ENCODE measurements around the gene SYTL4.

Gene SYTL4

GRCh38 chrX:100695302-100695701 lies 36.6 kb downstream of the SYTL4 start:
- no peak for DNase-seq (ENCODE audit: low read depth)

- DNase-seq (ENCODE audit: low read depth): no peak
Observed at GRCh38 chrX:100687546-100687945, 44.4 kb downstream of the SYTL4 start.

GRCh38 chrX:100687128-100687527 lies 44.8 kb downstream of the SYTL4 start:
- DNase-seq (ENCODE audit: low read depth): no peak

GRCh38 chrX:100685997-100686305 lies 46.0 kb downstream of the SYTL4 start:
- DNase-seq (ENCODE audit: low read depth): no peak

GRCh38 chrX:100685284-100685996 lies 46.5 kb downstream of the SYTL4 start:
- no peak for DNase-seq (ENCODE audit: low read depth)

- DNase-seq (ENCODE audit: low read depth): no peak
Observed at GRCh38 chrX:100682939-100683338, 49.0 kb downstream of the SYTL4 start.

- DNase-seq (ENCODE audit: low read depth): no peak
Observed at GRCh38 chrX:100681599-100681998, 50.3 kb downstream of the SYTL4 start.

- no peak for DNase-seq (ENCODE audit: low read depth)
Observed at GRCh38 chrX:100680756-100681155, 51.2 kb downstream of the SYTL4 start.

- DNase-seq (ENCODE audit: low read depth): no peak
Observed at GRCh38 chrX:100677611-100678181, 54.2 kb downstream of the SYTL4 start.

- no peak for DNase-seq (ENCODE audit: low read depth)
Observed at GRCh38 chrX:100674705-100675104, 57.2 kb downstream of the SYTL4 start.

- DNase-seq (ENCODE audit: low read depth): no peak
Observed at GRCh38 chrX:100673397-100673953, 58.4 kb downstream of the SYTL4 start.

GRCh38 chrX:100672966-100673365 lies 59.0 kb downstream of the SYTL4 start:
- DNase-seq (ENCODE audit: low read depth): no peak

GRCh38 chrX:100663642-100664041 lies 68.3 kb downstream of the SYTL4 start:
- no peak for DNase-seq (ENCODE audit: low read depth)

- DNase-seq (ENCODE audit: low read depth): no peak
Observed at GRCh38 chrX:100662796-100663195, 69.1 kb downstream of the SYTL4 start.

GRCh38 chrX:100662170-100662569 lies 69.8 kb downstream of the SYTL4 start:
- DNase-seq (ENCODE audit: low read depth): no peak

- DNase-seq (ENCODE audit: low read depth): no peak
Observed at GRCh38 chrX:100659431-100660137, 72.3 kb downstream of the SYTL4 start.

- no peak for DNase-seq (ENCODE audit: low read depth)
Observed at GRCh38 chrX:100658941-100659381, 73.0 kb downstream of the SYTL4 start.

- no peak for DNase-seq (ENCODE audit: low read depth)
Observed at GRCh38 chrX:100654261-100654660, 77.7 kb downstream of the SYTL4 start.

GRCh38 chrX:100652266-100652665 lies 79.7 kb downstream of the SYTL4 start:
- no peak for DNase-seq (ENCODE audit: low read depth)

GRCh38 chrX:100650841-100651240 lies 81.1 kb downstream of the SYTL4 start:
- DNase-seq (ENCODE audit: low read depth): no peak

GRCh38 chrX:100649550-100650356 lies 82.2 kb downstream of the SYTL4 start:
- DNase-seq (ENCODE audit: low read depth): no peak
